Adrenal gland (tissue), 5 donors: ENCODE results near the gene ITFG1.

Experiments
- CTCF ChIP-seq, 6 experiments: fragments of 450-650 bp in 4 of 6; fragments of 200-600 bp in 2 of 6; sonication (generic) in 1 of 6; IDR thresholded peaks; 1 replicate in 5 of 6; 2 replicates in 1 of 6; pipeline versions ENCODE4 v1.5.1 to v1.8.0; 2016 to 2021; ENCODE audit warnings: antibody characterized with exemption in 6 of 6, mild to moderate bottlenecking in 2 of 6, moderate library complexity in 1 of 6
- POLR2A ChIP-seq, 2 donors: fragments of 450-650 bp; IDR thresholded peaks; one replicate each; pipeline ENCODE4 v1.6.1; 2017; ENCODE audit warnings: antibody characterized with exemption in 2 of 2, mild to moderate bottlenecking in 2 of 2, moderate library complexity in 1 of 2
- donor health status: DM: no; HTN: no; CAD: no.

GRCh38 chr16:47492036-47492427, 31.2 kb upstream of the ITFG1 start:
- TF ChIP-seq CTCF (IDR thresholded peaks at IDR 0.05) (no peak), POLR2A (IDR thresholded peaks at IDR 0.05) (no peak)
